Esophagus squamous epithelium (tissue), 5 donors: ENCODE results near the gene MTHFR. TPM values are rescaled to one million over a fixed set of nuclear protein-coding genes. Genes with fewer than 3 reads are reported as not detected.

Experiments
- DNase-seq: peaks from one replicate; lab custom pipeline; 2025; lab: John Stamatoyannopoulos, UW
- H3K27ac ChIP-seq, 4 donors: fragments of 200-600 bp; sonication (generic); one replicate each; pipeline ENCODE4 v1.5.1; 2016 to 2019; ENCODE audit warnings: mild to moderate bottlenecking in 1 of 4
- H3K27me3 ChIP-seq, 4 donors: fragments of 200-600 bp; sonication (generic); 1 replicate in 3 of 4; 2 replicates in 1 of 4; pipeline versions ENCODE4 v1.5.1 to v1.6.0; 2017 to 2021; ENCODE audit warnings: antibody characterized with exemption in 1 of 4
- H3K36me3 ChIP-seq, 3 donors: fragments of 200-600 bp; sonication (generic); one replicate each; pipeline ENCODE4 v1.5.1; 2016 to 2019
- H3K4me1 ChIP-seq, 3 donors: fragments of 200-600 bp; sonication (generic); one replicate each; pipeline ENCODE4 v1.5.1; 2017 to 2019
- H3K4me3 ChIP-seq, 4 donors: fragments of 200-600 bp; sonication (generic); 1 replicate in 3 of 4; 2 replicates in 1 of 4; pipeline ENCODE4 v1.5.1; 2016 to 2019; ENCODE audit warnings: mild to moderate bottlenecking in 2 of 4, moderate library complexity in 1 of 4
- H3K9me3 ChIP-seq, 3 donors: fragments of 200-600 bp; sonication (generic); one replicate each; pipeline ENCODE4 v1.5.1; 2016 to 2019
- POLR2A ChIP-seq, 4 donors: fragments of 450-650 bp; IDR thresholded peaks; one replicate each; pipeline ENCODE4 v1.6.1; 2017; ENCODE audit warnings: antibody characterized with exemption in 4 of 4, mild to moderate bottlenecking in 4 of 4, moderate library complexity in 3 of 4
- WGBS, 2 donors: methylation state at CpG; one replicate each; pipeline ENCODE4 v1.1.5; 2018; 5-methylcytosine and 5-hydroxymethylcytosine counted together
- intact Hi-C: fragments of 100-400 bp; cut with DNase I; formaldehyde crosslinking; loops from one replicate; pipeline ENCODE4 v1.15.0; 2022
- total RNA-seq, 4 donors: library from RNA; depleted of rRNA; stranded (reverse); fragments of >200 nt; gene quantifications; one replicate each; pipeline ENCODE4 v1.1.0, GENCODE V29; 2016
- TF ChIP-seq, protein P1 (sequence below), 6 experiments: fragments of 450-650 bp in 4 of 6; fragments of 200-600 bp in 2 of 6; sonication (generic) in 2 of 6; IDR thresholded peaks; one replicate each; pipeline ENCODE4 v1.5.1; 2016 to 2019; ENCODE audit warnings: antibody characterized with exemption in 6 of 6, mild to moderate bottlenecking in 4 of 6, moderate library complexity in 4 of 6
- donor health status: DM: yes; HTN: yes; CAD: no.

Gene MTHFR
- total RNA-seq, 4 donors from 2014 or later: 15.6 to 30.1 (median 25.4) TPM

DNA sequence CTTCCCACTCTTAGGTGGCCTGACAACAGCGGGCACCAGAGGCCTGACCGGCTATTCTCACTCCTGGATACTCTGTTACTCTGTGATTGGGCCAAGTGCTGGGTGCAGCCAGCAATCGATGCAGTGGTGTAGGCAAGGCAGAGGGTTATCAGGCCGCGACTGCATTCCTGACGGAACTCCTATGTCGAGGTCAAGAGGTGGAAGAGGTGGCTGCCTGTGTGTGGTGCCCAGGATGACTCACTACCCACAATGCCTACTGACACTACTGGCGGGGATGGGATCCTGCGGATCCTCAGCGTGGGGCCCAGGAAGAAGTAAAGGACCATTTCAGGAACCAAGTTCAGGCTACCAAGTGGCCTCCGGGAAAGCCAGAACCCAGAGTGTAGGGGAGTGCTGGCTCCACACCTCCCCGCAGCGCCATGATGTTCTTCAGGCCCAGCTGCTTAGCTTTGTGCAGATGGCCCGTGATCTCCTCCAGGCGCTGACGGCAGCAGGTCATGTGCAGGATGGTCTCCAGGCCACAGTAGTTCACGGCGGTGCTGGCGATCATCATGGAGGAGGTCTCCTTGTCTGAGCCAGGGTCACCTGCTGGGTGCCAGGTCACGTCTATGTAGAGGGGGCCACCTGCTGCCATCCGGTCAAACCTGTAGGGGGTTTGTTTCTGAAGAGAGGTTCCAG is 4.9 kb downstream of the MTHFR start:
- Histone ChIP-seq H3K4me3 (no peak overlapping the region), H3K36me3 (peaks cover 9 to 53% (median 17%) of the 10 kb centered on the region in 3 donors), H3K27ac (no peak overlapping the region), H3K9me3 (no peaks in the 10 kb centered on the region), H3K4me1 (peaks cover 23 to 70% (median 38%) of the 10 kb centered on the region in 3 donors), H3K27me3 (no peaks in the 10 kb centered on the region)
- WGBS, 2 donors: 85 to 98% methylated on average over 8 to 11 of the region's 21 CpGs
- DNase-seq: no peak
- TF ChIP-seq, protein P1, sequence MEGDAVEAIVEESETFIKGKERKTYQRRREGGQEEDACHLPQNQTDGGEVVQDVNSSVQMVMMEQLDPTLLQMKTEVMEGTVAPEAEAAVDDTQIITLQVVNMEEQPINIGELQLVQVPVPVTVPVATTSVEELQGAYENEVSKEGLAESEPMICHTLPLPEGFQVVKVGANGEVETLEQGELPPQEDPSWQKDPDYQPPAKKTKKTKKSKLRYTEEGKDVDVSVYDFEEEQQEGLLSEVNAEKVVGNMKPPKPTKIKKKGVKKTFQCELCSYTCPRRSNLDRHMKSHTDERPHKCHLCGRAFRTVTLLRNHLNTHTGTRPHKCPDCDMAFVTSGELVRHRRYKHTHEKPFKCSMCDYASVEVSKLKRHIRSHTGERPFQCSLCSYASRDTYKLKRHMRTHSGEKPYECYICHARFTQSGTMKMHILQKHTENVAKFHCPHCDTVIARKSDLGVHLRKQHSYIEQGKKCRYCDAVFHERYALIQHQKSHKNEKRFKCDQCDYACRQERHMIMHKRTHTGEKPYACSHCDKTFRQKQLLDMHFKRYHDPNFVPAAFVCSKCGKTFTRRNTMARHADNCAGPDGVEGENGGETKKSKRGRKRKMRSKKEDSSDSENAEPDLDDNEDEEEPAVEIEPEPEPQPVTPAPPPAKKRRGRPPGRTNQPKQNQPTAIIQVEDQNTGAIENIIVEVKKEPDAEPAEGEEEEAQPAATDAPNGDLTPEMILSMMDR (IDR thresholded peaks at IDR 0.05): no peak
- intact Hi-C loops: no loop called here

DNA sequence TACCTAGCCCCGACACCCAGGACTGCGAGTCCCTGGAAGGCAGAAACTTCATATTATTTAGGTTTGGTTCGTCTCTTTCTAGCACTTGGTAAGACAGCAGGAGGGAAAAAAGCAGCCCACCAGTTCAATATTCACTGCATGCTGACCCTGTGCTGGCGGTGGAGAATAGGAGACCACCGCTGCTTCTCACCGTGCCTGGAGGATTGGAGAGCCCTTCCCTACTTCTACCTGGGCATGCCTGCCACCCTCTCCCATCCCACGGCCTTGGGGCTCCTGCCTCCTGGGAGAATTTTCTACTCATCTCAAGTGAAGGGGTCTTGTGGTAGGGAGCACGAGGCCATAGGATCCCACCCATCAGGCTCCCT is 5.4 kb downstream of the MTHFR start:
- Histone ChIP-seq H3K9me3 (no peaks in the 10 kb centered on the region), H3K4me3 (no peak overlapping the region), H3K4me1 (peaks cover 23 to 70% (median 38%) of the 10 kb centered on the region in 3 donors), H3K36me3 (peaks cover 10 to 58% (median 22%) of the 10 kb centered on the region in 3 donors), H3K27ac (no peak overlapping the region), H3K27me3 (no peaks in the 10 kb centered on the region)
- WGBS, 2 donors: 95% methylated on average over 4 to 8 of the region's 8 CpGs
- TF ChIP-seq POLR2A (IDR thresholded peaks at IDR 0.05): no peak
- TF ChIP-seq, protein P1 (IDR thresholded peaks at IDR 0.05): no peak
- intact Hi-C loops: no loop called here
- DNase-seq: no peak

GRCh38 chr1:11799896-11800295 is 5.9 kb downstream of the MTHFR start:
- 87 to 92% methylated on average over 6 to 9 of the region's 9 CpGs for WGBS, 2 donors

DNA sequence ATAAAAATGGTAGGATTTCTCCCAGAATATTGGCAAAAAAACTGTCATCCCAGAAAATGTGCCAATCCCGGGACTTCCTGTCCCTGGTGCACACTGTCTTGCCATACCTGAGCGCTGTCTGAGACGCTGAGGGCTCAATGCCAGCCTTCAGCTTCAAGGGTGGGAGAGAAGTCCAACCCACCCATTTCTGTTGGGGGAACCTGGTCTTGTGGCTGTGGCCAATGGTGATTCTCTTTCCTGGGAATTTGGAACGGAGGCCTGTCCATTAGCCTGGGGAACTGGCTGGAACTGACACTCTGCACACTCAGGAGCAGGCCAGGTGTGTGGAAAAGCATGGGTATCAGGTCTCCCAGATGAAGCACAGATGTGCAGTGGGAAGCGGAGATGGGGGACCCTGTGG is 6.7 kb downstream of the MTHFR start:
- TF ChIP-seq, protein P1 (IDR thresholded peaks at IDR 0.05): no peak
- TF ChIP-seq POLR2A (IDR thresholded peaks at IDR 0.05): no peak
- H3K9me3 ChIP-seq: no peaks in the 10 kb centered on the region
- DNase-seq: no peak
- H3K4me1 ChIP-seq: peaks cover 13 to 58% (median 28%) of the 10 kb centered on the region in 3 donors
- peaks cover 23 to 71% (median 35%) of the 10 kb centered on the region in 3 donors for H3K36me3 ChIP-seq
- H3K4me3 ChIP-seq: no peak overlapping the region
- H3K27ac ChIP-seq: no peak overlapping the region
- no peaks in the 10 kb centered on the region for H3K27me3 ChIP-seq
- intact Hi-C loops: no loop called here
- 89 to 100% methylated on average over 3 to 4 of the region's 5 CpGs for WGBS, 2 donors

More at GRCh38 chr1:11799896-11800295, 5.9 kb downstream of the MTHFR start:
- Histone ChIP-seq H3K27me3 (no peaks in the 10 kb centered on the region), H3K9me3 (no peaks in the 10 kb centered on the region), H3K4me1 (peaks cover 20 to 66% (median 36%) of the 10 kb centered on the region in 3 donors), H3K27ac (no peak overlapping the region), H3K4me3 (no peak overlapping the region), H3K36me3 (peaks cover 15 to 63% (median 27%) of the 10 kb centered on the region in 3 donors)
- no peak for DNase-seq
- intact Hi-C loops: no loop called here
- TF ChIP-seq, protein P1 (IDR thresholded peaks at IDR 0.05): no peak
- TF ChIP-seq POLR2A (IDR thresholded peaks at IDR 0.05): no peak

DNA sequence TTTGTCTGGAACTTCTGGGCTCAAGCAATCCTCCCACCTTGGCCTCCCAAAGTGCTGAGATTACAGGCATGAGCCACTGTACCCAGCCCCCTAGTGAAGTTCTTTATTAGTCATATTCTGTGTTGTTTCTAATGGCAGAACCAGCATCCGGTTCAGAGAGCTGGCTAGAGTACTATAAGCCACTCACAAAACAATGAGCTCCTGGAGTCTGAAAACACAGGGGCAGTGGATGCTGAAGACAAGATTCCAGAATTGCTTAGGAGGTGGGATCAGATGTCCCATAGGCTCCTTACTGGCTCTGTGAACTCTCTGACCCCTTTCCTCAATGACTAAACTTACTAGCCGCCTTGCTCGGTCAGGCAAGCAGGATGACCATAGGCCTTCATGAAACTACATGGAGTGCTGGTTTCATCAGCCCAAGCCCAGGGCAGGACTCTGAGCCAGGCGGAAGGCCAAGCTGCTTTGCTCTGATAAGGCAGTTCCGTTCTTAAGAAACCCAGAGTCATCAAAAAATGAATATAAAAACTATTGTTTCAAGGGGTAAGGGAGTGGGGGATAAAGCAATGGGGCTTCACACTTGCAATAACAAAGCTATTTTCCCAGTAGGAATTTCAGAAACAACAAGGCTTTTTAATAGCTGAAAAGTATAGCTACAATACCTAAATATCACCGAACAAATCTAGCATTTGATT is 8.1 kb downstream of the MTHFR start:
- H3K4me3 ChIP-seq: no peak overlapping the region
- H3K4me1 ChIP-seq: peaks cover 0 to 46% (median 16%) of the 10 kb centered on the region in 3 donors
- peak overlapping the region in 1 of 4 donors; percentile 44 for H3K27ac ChIP-seq
- TF ChIP-seq, protein P1 (IDR thresholded peaks at IDR 0.05): no peak
- no peak for TF ChIP-seq POLR2A (IDR thresholded peaks at IDR 0.05)
- no peaks in the 10 kb centered on the region for H3K9me3 ChIP-seq
- WGBS, 2 donors: 71 to 95% methylated on average over 4 to 6 of the region's 6 CpGs
- peaks cover 30 to 83% (median 40%) of the 10 kb centered on the region in 3 donors for H3K36me3 ChIP-seq
- intact Hi-C loops: no loop called here
- H3K27me3 ChIP-seq: no peaks in the 10 kb centered on the region
- no peak for DNase-seq
